HCT116 (cell line): ENCODE measurements around the gene MYO16.

Experiments
- EZH2 ChIP-seq: fragments of 200-600 bp; sonication (generic); IDR thresholded peaks from 2 replicates; pipeline ENCODE4 v1.6.1; 2017; ENCODE audit warnings: antibody characterized with exemption, mixed run types
- POLR2A ChIP-seq: IDR thresholded peaks from 2 replicates; pipeline ENCODE4 v1.7.0; 2011; ENCODE audit warnings: borderline replicate concordance; ENCODE audit not compliant: insufficient read depth, insufficient read length; ENCODE audit errors: extremely low read depth
- YY1 ChIP-seq: IDR thresholded peaks from 2 replicates; pipeline ENCODE4 v1.6.1; 2011; ENCODE audit warnings: low read length, low read depth, moderate library complexity, mild to moderate bottlenecking; ENCODE audit not compliant: insufficient replicate concordance; ENCODE audit errors: extremely low read depth
- TF ChIP-seq, protein P1 (sequence below), 3 experiments: fragments of 200-600 bp in 1 of 3; sonication (generic) in 1 of 3; IDR thresholded peaks in 2 of 3; conservative IDR thresholded peaks in 1 of 3; 2 replicates each; pipeline ENCODE4 v1.5.1; 2012 to 2017; ENCODE audit warnings: low read depth in 2 of 3, low read length in 2 of 3, antibody characterized with exemption in 1 of 3, borderline replicate concordance in 1 of 3, control low read depth in 1 of 3, mild to moderate bottlenecking in 1 of 3, mixed read lengths in 1 of 3, mixed run types in 1 of 3, moderate library complexity in 1 of 3; ENCODE audit not compliant: insufficient read depth in 1 of 3
- TF ChIP-seq, protein P2 (sequence below): IDR thresholded peaks from 2 replicates; pipeline ENCODE4 v1.6.1; 2012; ENCODE audit warnings: low read depth
- TF ChIP-seq, protein P3 (sequence below): IDR thresholded peaks from 2 replicates; pipeline ENCODE4 v1.6.1; 2011; ENCODE audit warnings: mild to moderate bottlenecking, low read length, moderate library complexity; ENCODE audit not compliant: insufficient replicate concordance; ENCODE audit errors: extremely low read depth

DNA sequence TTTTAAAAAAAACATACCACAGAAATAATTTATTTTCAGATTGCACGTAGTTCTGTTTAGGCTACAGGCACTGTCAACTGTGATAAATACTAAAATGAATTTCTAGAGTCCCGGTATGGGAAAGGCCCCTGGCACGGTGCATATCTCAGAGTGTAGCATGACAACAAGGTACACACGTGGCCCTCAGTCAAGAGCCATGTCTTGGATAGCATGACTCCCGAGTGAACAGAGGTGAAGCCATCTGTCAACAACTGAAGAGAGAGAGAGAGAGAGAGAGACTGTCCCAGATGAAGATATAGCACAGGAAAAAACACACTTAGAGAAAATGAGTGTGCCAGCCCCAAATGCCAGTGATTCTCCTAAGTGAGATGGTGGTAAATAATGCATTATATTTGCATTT is 297.5 kb downstream of the MYO16 start:
- TF ChIP-seq POLR2A (no peak), EZH2 (no peak), YY1 (no peak)
- TF ChIP-seq, protein P1, sequence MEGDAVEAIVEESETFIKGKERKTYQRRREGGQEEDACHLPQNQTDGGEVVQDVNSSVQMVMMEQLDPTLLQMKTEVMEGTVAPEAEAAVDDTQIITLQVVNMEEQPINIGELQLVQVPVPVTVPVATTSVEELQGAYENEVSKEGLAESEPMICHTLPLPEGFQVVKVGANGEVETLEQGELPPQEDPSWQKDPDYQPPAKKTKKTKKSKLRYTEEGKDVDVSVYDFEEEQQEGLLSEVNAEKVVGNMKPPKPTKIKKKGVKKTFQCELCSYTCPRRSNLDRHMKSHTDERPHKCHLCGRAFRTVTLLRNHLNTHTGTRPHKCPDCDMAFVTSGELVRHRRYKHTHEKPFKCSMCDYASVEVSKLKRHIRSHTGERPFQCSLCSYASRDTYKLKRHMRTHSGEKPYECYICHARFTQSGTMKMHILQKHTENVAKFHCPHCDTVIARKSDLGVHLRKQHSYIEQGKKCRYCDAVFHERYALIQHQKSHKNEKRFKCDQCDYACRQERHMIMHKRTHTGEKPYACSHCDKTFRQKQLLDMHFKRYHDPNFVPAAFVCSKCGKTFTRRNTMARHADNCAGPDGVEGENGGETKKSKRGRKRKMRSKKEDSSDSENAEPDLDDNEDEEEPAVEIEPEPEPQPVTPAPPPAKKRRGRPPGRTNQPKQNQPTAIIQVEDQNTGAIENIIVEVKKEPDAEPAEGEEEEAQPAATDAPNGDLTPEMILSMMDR (IDR thresholded peaks at IDR 0.05 in 2 of 3, conservative IDR thresholded peaks at IDR 0.05 in 1 of 3; ENCODE audit: borderline replicate concordance in 1 of 3, insufficient read depth in 1 of 3, low read depth in 2 of 3, low read length in 2 of 3), result no peak
- TF ChIP-seq, protein P2, sequence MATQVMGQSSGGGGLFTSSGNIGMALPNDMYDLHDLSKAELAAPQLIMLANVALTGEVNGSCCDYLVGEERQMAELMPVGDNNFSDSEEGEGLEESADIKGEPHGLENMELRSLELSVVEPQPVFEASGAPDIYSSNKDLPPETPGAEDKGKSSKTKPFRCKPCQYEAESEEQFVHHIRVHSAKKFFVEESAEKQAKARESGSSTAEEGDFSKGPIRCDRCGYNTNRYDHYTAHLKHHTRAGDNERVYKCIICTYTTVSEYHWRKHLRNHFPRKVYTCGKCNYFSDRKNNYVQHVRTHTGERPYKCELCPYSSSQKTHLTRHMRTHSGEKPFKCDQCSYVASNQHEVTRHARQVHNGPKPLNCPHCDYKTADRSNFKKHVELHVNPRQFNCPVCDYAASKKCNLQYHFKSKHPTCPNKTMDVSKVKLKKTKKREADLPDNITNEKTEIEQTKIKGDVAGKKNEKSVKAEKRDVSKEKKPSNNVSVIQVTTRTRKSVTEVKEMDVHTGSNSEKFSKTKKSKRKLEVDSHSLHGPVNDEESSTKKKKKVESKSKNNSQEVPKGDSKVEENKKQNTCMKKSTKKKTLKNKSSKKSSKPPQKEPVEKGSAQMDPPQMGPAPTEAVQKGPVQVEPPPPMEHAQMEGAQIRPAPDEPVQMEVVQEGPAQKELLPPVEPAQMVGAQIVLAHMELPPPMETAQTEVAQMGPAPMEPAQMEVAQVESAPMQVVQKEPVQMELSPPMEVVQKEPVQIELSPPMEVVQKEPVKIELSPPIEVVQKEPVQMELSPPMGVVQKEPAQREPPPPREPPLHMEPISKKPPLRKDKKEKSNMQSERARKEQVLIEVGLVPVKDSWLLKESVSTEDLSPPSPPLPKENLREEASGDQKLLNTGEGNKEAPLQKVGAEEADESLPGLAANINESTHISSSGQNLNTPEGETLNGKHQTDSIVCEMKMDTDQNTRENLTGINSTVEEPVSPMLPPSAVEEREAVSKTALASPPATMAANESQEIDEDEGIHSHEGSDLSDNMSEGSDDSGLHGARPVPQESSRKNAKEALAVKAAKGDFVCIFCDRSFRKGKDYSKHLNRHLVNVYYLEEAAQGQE, result no peak
- TF ChIP-seq, protein P3, sequence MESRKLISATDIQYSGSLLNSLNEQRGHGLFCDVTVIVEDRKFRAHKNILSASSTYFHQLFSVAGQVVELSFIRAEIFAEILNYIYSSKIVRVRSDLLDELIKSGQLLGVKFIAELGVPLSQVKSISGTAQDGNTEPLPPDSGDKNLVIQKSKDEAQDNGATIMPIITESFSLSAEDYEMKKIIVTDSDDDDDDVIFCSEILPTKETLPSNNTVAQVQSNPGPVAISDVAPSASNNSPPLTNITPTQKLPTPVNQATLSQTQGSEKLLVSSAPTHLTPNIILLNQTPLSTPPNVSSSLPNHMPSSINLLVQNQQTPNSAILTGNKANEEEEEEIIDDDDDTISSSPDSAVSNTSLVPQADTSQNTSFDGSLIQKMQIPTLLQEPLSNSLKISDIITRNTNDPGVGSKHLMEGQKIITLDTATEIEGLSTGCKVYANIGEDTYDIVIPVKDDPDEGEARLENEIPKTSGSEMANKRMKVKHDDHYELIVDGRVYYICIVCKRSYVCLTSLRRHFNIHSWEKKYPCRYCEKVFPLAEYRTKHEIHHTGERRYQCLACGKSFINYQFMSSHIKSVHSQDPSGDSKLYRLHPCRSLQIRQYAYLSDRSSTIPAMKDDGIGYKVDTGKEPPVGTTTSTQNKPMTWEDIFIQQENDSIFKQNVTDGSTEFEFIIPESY, result no peak
